Measurements from ENCODE around the gene SPINK8.

- no peak for TF ChIP-seq CTCF (conservative IDR thresholded peaks at IDR 0.05 in 1 of 2, IDR thresholded peaks at IDR 0.05 in 1 of 2; ENCODE audit: low read depth in 1 of 2, low read length in 2 of 2)
- no peak for TF ChIP-seq EZH2 (IDR thresholded peaks at IDR 0.05; ENCODE audit: low read length, missing control alignments)
Measured at GRCh38 chr3:48364840-48365239, 31.4 kb upstream of the SPINK8 start.
